ENCODE measurements around the gene SCAMP1.

DNA sequence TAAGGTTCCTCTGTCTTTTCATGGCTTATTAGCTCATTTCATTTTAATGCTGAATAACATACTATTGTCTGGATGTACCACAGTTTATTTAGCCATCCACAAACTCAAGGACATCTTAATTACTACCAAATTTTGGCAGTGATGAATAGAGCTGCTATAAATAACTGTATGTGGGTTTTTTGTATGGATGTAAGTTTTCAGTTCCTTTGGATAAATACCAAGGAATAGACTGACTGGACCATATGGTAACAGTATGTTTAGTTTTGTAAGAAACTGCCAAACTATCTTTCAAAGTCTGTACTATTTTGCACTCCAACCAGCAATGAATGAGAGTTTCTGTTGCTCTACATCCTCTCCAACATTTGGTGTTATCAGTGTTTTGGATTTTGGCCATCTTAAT is 38.7 kb downstream of the SCAMP1 start:
- TF ChIP-seq, protein P1, sequence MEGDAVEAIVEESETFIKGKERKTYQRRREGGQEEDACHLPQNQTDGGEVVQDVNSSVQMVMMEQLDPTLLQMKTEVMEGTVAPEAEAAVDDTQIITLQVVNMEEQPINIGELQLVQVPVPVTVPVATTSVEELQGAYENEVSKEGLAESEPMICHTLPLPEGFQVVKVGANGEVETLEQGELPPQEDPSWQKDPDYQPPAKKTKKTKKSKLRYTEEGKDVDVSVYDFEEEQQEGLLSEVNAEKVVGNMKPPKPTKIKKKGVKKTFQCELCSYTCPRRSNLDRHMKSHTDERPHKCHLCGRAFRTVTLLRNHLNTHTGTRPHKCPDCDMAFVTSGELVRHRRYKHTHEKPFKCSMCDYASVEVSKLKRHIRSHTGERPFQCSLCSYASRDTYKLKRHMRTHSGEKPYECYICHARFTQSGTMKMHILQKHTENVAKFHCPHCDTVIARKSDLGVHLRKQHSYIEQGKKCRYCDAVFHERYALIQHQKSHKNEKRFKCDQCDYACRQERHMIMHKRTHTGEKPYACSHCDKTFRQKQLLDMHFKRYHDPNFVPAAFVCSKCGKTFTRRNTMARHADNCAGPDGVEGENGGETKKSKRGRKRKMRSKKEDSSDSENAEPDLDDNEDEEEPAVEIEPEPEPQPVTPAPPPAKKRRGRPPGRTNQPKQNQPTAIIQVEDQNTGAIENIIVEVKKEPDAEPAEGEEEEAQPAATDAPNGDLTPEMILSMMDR (conservative IDR thresholded peaks at IDR 0.05; ENCODE audit: low read depth, low read length), result no peak
- TF ChIP-seq EZH2 (IDR thresholded peaks at IDR 0.05; ENCODE audit: low read length, unreplicated experiment), result no peak

Measured in PC-3 (cell line).